HG03342 (cell line): Measurements from ENCODE around the gene TRIM8.

Source experiments
- ATAC-seq: cut with Tn5 transposase; IDR thresholded peaks from one replicate; pipeline ENCODE4 v1.9.1; 2021; ENCODE audit warnings: mild to moderate bottlenecking, moderate library complexity; ENCODE audit not compliant: unreplicated experiment

The TRIM8 gene, protein sequence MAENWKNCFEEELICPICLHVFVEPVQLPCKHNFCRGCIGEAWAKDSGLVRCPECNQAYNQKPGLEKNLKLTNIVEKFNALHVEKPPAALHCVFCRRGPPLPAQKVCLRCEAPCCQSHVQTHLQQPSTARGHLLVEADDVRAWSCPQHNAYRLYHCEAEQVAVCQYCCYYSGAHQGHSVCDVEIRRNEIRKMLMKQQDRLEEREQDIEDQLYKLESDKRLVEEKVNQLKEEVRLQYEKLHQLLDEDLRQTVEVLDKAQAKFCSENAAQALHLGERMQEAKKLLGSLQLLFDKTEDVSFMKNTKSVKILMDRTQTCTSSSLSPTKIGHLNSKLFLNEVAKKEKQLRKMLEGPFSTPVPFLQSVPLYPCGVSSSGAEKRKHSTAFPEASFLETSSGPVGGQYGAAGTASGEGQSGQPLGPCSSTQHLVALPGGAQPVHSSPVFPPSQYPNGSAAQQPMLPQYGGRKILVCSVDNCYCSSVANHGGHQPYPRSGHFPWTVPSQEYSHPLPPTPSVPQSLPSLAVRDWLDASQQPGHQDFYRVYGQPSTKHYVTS

DNA sequence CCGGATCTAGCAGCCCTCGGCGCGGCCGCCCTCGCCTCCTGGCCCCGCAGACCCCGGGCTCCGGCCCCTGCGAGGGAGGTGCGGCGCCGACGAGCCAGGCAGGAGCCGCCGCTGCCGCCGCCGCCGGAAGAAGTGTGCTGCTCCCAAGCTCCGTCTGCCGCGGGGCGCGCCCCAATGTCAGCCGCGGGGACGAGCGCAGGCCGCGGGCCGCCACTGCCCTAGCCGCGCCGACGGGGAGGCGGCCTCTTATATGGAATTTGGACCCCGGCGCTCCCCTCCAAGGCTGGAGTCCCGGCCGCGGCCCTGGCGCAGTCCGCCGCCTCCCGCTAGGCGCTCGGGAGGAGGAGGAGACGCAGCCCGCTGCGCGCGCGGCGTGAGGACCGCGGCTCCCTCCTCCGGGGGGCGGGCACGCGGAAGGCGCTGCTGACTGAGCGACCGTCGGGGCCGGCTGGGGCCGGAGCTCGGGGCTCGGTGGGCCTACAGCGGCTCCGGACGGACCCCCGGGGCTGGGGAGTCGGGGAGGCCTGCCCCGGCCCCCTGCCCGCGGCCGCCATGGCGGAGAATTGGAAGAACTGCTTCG, at the start of gene TRIM8:
TRIM8 (plus strand) TSS at position 414 of the 580 bp plus-strand sequence; CDS start at position 553, 139 bp downstream.
- ATAC-seq: no peak

DNA sequence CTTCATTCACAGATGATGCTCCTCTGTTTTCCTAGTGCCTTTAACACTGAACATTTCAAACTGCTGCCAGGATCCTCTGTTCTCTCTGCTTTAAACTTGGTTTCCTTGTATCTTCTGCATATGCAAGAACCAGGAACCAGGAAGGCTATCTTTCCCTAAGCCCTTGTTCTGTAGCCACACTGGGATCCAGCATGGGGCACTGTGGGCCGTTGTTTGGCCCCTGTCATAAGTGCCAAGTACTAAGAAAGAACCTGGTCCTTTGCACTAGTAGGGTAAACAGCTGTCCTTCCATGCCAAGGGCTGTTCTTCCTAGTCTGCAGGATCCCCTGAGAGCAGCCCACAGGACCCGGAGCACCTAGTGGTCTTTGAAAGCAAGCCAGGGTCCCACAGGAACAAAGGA, 49.0 kb upstream of the TRIM8 start:
- no peak for ATAC-seq

DNA sequence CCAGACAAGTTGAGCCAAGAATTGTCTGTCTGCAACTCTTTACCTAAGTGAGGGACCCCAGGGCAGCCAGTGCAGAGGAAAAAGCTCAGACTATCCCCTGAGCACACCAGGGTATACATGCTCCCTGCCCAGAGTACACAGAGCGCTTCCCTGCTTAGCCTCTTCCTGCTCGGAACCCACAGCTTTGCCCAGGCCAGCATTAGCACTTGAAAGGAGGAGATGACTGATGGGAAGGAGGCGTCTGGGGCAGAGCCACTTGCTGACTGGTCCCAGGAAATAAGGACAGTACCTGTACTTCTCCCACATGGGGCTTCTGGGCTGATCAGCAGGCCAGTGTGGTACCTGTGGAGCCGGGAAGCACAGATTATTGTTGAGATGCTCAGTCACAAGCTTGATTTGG, 48.4 kb upstream of the TRIM8 start:
- ATAC-seq: no peak

DNA sequence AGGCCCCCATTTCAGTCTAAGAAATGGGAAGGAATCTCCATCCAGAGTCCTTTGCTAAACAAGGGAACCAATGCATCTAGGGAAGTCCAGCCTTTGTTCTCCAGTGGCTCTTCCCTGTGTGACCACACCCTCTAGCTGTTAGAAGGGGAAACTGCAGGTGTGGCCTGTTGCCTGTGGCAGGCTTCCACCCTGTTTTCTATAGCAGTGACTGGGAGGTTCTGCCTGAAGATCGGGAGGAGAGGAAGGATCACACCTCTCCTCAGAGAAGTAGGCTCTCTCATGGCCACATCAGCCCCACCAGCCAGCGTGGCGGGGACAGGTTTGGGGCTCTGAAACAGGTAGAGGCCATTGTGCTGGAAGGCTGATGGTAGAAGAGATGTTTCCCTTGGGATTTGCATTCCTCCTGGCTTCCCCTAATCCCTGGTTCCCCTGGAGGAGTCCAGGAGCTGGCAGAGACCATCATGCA, 47.7 kb upstream of the TRIM8 start:
- ATAC-seq: peak; percentile 53

DNA sequence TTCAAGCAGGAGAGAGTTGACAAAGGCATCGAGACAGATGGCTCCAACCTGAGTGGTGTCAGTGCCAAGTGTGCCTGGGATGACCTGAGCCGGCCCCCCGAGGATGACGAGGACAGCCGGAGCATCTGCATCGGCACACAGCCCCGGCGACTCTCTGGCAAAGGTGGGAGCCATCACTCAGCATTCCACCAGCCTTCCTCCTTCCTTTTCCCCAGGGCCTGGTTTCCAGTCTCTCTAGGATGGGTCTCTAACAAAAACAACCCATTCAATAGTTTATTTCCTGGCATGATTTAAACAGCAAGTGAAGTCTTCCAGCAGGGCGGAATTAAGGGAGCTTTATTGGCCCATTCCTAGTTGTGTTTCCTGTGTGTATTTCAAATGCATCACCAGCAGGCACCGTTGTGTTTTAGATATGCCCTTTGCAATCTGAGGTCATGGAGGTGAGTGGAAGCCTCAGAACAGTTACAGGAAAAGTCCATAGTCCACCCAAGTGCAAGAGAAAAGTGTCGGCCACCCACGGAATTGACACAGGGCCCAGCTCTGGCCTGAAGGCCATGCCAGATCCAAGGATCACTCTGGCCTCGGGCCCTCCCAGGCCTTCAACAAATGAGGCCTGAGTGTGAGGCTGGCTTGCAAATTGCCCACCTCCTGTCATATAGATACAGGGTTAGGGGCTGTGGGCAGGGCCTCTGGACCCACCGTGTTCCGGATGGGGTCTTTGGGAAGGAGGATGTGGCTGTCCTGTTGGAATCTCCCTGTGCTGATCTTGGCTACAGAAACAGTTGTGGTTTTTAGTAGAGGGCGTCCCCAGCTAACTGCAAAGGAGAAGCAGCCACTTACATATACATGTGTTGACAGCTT, 46.9 kb upstream of the TRIM8 start:
- ATAC-seq: no peak

DNA sequence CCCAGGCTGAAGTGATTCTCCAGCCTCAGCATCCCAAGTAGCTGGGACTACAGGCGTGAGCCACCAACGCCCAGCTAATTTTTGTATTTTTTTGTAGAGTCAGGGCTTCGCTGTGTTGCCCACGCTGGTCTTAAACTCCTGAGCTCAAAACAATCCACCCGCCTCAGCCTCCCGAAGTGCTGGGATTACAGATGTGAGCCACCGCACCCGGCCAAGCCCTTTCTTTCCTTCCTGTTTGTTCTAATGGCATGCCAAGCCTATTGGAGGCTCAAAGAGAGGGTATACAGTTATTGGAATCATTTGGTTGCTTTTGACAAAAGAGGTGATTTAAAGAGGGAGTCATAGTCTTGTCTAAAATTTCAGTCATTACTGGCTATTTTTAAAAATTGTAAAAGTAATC, 46.0 kb upstream of the TRIM8 start:
- no peak for ATAC-seq

DNA sequence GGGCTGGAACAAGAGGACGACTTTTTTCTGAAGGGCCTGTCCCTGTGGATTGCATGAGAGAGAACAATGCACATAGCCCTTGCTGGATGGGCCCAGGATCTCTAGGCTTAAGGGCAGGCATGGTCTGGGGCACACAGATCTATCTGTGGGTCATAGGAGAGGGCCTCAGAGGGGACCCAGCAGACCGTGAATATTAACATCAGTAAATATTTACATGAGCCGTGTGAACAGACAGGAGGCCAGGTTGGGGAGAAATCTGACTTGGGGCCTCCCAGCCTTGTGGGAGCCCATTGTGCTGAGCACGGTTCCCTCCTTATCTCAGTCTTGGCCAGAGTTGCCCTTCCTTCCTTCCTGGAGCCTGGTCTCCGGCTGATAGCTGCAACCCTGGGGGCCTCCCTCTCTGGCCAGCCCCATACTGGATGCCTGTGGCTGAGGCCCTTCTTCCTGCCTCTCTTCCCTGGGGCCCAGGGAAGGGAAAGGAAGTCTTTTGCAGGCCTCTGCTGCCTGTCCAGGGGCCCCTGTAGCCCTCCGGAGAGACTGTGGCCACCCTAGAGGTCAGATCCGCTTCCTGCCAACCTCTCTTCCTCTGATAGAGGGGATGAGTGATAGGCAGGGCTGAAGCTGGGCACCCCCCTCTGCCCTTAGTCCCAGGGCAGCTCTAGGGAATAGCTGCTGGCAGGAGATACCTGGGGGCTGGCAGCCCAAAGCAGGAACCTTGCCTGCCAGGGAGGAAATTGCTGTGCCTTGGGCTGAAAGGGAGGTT, 44.5 kb upstream of the TRIM8 start:
- no peak for ATAC-seq

DNA sequence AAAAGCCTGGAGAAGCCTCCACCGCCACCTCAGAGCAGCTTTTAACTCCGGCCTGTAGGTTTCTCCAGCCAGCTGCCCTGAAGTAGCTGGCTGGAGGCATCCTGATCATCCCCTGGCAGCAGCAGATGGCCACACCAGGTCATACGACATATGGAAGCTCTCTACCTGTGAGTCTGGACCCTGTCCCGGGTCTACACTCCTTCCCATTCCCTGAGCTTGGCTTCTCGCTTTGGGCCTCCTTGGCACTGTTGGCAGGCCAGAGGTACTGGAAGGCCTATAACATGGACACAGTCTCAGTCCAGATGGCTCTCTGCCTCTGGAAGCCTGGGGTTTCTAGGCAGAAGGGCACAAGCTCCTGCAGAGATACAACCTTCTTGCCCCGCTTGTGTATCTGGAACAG, 43.5 kb upstream of the TRIM8 start:
- ATAC-seq: no peak

DNA sequence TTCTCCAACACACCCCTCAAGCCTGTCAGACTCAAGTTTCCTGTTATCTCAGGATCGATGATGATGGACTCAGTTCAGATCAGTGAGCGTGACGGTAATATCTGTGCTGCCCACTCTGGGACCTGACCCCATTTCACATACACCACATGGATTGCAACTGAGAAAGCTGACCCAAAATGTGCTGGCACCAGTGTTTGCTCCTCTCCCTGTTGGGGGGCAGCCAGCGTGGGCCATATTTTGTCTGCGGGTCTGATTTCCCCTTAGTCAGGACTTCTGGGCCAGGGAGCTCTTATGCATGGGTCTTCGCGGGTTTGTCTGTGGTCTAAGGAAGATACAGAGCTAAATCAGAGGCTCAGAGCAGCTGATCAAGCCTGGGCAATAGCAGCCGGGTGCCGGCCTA, 42.6 kb upstream of the TRIM8 start:
- no peak for ATAC-seq

DNA sequence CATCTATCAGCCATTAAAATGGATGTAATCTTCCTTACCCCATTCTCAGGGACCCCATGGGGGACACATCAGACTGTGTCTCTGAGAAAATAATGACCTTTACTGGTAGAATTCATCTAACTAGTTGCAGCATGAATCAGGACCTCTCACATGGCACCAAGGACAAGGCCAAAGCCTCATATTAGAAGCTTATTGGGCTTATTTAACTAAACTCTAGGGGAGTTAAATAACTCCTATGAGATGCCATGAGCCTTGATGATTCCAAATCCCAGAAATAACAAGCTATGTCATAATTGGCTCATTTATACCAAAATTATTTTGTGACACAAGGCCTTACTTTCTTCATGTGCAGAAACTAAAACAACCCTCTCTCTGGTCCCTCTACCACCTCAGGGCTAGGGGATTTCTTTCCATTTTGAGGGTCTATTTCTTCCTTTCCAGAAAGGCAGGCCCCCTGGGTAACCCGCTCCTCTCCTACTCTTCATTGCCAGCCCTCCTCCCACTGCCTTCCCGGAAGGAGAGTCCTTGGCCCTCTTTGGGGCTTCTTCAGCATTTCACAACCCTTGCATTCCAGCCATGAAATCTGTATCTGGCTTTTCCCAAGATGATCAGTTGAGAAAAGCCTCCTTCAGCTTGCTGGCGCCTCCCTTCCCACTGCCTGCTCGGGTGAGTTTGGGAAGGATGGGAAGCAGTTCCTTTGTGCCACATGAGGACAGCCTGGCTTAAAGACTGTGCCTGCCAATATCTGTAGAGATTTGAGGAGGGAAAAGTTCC, 41.8 kb upstream of the TRIM8 start:
- no peak for ATAC-seq

DNA sequence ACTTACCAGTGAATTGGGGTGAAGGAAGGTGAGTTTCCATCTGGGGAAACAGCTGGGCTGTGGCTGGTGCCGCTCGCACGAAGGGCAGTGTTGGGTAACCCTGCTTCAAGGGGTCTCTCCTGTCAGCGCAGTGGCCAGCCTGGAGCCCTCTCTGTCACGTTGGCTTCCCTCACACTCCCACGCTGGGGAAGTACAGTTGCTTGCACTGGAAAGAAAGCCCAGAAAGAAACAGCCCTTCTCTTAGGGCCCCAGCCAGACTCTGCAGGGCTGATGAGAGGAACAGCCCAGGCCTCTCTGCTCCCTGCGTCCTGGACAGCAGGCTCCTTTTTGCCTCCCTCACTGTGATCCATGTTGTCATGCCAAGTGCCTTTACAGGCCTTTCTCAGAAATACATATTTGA, 40.3 kb upstream of the TRIM8 start:
- no peak for ATAC-seq

DNA sequence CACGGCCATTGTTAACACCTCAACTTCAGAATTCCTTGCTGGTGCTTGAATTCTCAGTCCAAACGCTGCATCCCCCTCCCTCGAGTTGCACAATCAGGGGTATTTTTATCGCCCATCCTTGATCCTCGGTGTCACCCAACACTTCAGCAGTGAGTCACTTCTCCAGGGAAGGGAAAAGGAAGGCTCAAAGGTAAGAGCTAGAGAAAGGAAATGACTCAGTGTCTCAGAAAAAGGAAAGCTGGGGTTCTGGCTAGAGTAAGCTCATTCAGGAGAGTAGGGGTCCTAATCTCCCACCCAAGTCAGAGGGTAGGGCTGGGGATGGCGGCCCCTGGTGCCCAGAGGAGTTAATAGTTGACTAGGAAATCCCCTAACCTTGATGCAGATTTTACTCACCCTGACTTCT, 39.8 kb upstream of the TRIM8 start:
- ATAC-seq: no peak

DNA sequence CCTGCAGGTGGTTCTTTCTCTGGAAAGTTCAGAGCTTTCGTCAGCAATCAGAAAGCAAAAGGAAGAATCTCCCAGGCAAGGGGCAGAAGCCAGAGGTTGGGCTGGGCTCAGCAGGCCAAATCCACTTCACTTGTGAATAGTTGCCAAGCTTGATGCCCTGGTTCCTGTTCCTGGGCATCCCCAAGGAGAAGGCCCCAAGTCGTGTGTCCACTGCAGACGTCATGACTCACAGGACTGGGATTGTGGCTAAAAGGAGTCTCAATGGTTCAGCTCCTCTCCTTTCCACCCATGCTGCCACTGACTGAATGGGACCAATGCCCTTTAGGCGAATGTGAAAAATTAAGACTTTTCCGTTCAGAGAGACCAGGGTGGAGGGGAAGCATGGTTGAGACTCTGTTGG, 38.6 kb upstream of the TRIM8 start:
- ATAC-seq: no peak

DNA sequence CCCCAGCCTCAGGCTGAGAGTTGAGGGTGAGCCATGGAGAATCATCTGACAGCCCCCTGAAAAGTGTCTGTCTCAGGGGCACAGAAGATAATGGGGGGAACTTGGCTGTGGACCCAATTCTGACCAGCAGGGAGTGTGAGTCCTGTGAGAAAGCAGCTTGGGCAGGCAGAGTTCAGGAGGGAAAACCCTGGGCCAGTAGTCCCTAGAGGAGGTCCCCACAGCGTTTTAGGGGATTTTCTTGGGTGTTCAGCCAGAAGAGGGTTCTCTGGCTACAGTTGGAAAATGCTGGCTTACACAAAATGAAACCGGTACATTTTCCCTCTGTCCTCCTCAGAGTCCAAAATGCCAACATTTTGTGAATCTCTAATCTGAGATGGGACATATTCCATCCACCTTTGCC, 35.8 kb upstream of the TRIM8 start:
- ATAC-seq: no peak

DNA sequence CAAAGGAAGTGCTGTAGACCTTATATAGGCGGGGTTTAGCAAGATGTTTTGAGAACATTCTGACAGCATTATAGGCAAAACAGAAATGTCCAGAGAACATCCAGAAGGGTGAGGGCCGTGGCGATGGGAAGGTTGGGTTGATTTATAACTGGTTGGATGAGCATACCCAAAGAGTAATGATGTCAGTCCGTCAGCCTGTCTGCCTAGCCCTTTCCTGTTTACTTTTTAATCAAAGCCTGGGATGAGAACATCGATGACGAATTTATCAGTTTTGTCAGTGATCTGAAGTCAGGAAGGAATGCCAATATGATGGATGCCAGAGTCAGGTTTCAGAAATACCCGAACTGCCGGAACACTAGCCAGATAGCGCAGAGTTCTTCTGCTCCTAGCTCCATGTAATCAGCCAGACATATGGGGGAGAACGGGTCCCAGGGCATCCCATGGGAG, 33.8 kb upstream of the TRIM8 start:
- ATAC-seq: no peak

DNA sequence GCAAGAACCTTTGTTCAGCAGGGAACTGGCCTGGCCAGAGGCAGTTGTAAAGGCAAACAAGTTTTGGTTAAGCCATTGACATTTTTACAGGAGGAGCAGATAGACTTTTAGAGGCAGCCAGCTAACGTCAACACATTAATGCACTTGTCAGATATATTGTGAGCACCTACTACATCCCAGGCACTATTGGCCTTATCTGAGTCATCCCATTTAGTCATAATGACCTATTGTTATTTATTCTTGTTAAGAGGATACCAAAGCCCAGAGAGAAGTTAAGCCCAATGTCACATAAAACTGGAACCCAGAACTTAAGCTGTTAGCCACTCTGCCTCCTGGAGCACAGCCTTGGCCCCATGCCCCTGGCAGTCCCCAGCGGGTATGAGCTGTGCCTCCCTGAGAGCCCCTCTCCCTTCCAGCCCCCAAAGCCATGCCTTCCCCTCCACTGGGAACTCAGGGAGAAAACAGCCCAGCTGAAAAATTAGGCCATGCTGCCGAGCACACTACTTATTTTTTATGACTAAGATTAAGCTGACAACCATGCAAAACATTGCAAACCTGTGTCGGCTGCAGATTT, 32.7 kb upstream of the TRIM8 start:
- ATAC-seq: no peak

DNA sequence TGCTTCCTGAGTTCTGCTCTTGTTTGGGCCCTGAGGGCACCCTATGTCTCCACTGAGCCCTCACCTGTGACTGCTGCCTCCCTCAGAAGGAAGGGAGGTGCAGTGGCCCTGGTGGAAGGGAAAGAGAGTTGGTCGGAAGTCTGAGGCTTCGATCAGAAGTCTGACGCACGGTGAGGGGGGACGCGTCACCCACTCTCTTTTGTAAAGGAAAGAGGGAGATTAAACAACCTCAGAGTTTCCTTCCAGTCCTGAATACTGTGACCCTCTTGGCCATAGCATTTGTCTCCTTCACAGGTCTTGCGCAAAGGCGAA, 31.4 kb upstream of the TRIM8 start:
- no peak for ATAC-seq

DNA sequence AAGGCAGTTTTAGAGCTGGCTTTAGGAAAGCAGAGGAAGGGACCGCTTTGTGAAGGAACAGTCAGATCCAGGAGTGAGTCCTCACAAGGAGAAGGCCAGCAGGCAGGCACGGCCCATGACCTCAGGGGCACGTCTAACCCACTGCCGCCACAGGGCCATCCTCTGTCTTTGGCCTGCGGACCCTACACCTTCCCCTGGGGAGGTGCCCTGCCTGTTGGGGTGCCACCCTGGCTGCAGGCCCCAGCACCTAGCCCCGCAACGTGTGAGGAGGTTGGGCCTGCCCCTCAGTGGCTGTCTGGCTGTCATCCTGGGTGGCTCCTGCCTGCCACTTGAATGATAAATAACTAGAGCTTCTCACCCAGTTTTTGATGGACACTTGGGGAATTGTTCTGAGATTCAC, 31.0 kb upstream of the TRIM8 start:
- ATAC-seq: no peak

DNA sequence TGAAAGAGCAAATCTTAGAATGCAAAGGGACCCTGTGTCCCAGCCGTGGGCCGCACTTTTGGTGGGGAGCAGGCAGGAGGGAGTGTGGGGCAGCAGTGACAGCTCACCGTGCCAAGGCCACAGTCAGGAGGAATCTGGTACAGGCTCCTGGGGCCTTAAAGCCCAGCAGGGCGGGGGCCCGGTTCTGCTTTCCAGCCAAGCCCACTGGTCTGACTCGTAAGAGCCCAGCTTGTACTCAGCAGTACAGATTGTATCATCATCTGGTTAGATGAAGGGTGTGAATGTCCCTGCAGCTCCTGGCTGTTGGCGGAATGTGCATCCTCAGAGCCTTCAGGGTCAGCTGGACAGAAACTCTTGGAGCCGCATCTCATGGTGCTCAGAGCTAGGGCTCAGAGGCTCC, 30.5 kb upstream of the TRIM8 start:
- no peak for ATAC-seq

DNA sequence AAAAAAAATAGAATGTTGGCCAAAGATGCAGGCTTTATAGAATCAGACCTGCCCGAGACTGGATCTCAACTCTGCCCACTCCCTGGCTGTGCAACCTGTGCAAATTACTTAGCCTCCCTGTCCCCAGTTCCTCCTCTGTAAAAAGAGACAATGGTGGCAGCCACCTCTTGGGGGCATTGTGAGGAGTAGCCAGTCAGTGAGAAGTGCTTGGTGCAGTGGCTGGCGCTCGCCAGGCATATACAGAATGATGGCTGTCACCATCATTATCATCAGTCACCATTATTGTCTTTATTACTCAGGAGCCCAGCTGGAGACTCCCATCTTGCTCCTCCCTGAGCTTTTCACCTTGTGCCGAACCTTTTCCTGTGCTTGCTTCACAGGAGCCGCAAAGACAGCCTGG, 29.4 kb upstream of the TRIM8 start:
- ATAC-seq: no peak
